OCI-LY3 (cell line): ENCODE results near the gene GDPD4.

ENCODE experiments used
- H2AFZ ChIP-seq: fragments of 200-600, 300-600 bp; shearing (Covaris generic); 2 replicates; pipeline ENCODE4 v1.6.0; 2014; ENCODE audit warnings: antibody characterized with exemption, low read depth, low read length
- H3K27ac ChIP-seq: fragments of 200-600, 300-600 bp; sonication (generic); 2 replicates; pipeline ENCODE4 v1.5.1; 2014; ENCODE audit warnings: mild to moderate bottlenecking, low read length, moderate library complexity, mixed read lengths
- H3K27me3 ChIP-seq: fragments of 200-600, 300-600 bp; sonication (generic); 2 replicates; pipeline ENCODE4 v1.6.1; 2014; ENCODE audit warnings: low read depth, low read length, mixed read lengths
- H3K36me3 ChIP-seq: fragments of 200-600, 300-600 bp; sonication (generic); replicated peaks from 2 replicates; pipeline ENCODE3; 2014; ENCODE audit warnings: low read depth, low read length, mixed read lengths
- H3K4me1 ChIP-seq: fragments of 300-600, 200-600 bp; sonication (generic); 2 replicates; pipeline ENCODE4 v1.6.1; 2014; ENCODE audit warnings: low read length, mixed read lengths
- H3K4me2 ChIP-seq: fragments of 200-600, 300-600 bp; sonication (generic); 2 replicates; pipeline ENCODE4 v1.6.1; 2014; ENCODE audit warnings: low read length, mixed read lengths
- H3K4me3 ChIP-seq: fragments of 300-600, 200-600 bp; sonication (generic); 2 replicates; pipeline ENCODE4 v1.5.1; 2014; ENCODE audit warnings: antibody characterized with exemption, mild to moderate bottlenecking, low read length, moderate library complexity
- H3K79me2 ChIP-seq: fragments of 300-600, 200-600 bp; shearing (Covaris generic); 2 replicates; pipeline ENCODE4 v1.6.1; 2014; ENCODE audit warnings: mild to moderate bottlenecking, low read length, mixed read lengths
- H3K9ac ChIP-seq: fragments of 300-600, 200-600 bp; shearing (Covaris generic); 2 replicates; pipeline ENCODE4 v1.6.0; 2014; ENCODE audit warnings: mild to moderate bottlenecking, low read length, moderate library complexity
- H3K9me3 ChIP-seq: fragments of 200-600, 300-600 bp; shearing (Covaris generic); 2 replicates; pipeline ENCODE4 v1.6.1; 2014; ENCODE audit warnings: low read length, mixed read lengths; ENCODE audit not compliant: insufficient read depth
- H4K20me1 ChIP-seq: fragments of 200-600, 300-600 bp; sonication (generic); 2 replicates; pipeline ENCODE4 v1.6.1; 2016; ENCODE audit warnings: low read length, mixed read lengths; ENCODE audit not compliant: insufficient read depth
- CTCF ChIP-seq: fragments of 200-600, 300-600 bp; sonication (generic); IDR thresholded peaks from 2 replicates; pipeline ENCODE4 v1.5.1; 2014; ENCODE audit warnings: antibody characterized with exemption, low read length, low read depth
- EZH2phosphoT487 ChIP-seq: fragments of 200-600 bp; shearing (Covaris generic); IDR thresholded peaks from 2 replicates; pipeline ENCODE4 v1.6.1; 2018; ENCODE audit warnings: antibody characterized with exemption, mixed run types, low read depth

Gene GDPD4

GRCh38 chr11:77309401-77310085, 8.1 kb upstream of the GDPD4 start:
- TF ChIP-seq EZH2phosphoT487 (no peak), CTCF (no peak)
- no peaks in the 10 kb centered on the region for H4K20me1 ChIP-seq
- no peaks in the 10 kb centered on the region for H3K4me1 ChIP-seq
- H3K9ac ChIP-seq = no peak overlapping the region
- no peak overlapping the region for H3K4me3 ChIP-seq
- no peak overlapping the region for H3K27ac ChIP-seq
- no peaks in the 10 kb centered on the region for H3K9me3 ChIP-seq
- H3K79me2 ChIP-seq = no peaks in the 10 kb centered on the region
- no peaks in the 10 kb centered on the region for H3K27me3 ChIP-seq
- H3K4me2 ChIP-seq = no peak overlapping the region
- no peak overlapping the region for H2AFZ ChIP-seq
- no peaks in the 10 kb centered on the region for H3K36me3 ChIP-seq

- Histone ChIP-seq H3K36me3 (no peaks in the 10 kb centered on the region), H2AFZ (no peak overlapping the region), H3K4me3 (no peak overlapping the region), H3K27ac (no peak overlapping the region), H3K9me3 (no peaks in the 10 kb centered on the region), H3K4me1 (no peaks in the 10 kb centered on the region), H3K4me2 (no peak overlapping the region), H3K79me2 (no peaks in the 10 kb centered on the region), H3K27me3 (no peaks in the 10 kb centered on the region), H4K20me1 (no peaks in the 10 kb centered on the region), H3K9ac (no peak overlapping the region)
- TF ChIP-seq EZH2phosphoT487 = no peak
- TF ChIP-seq CTCF = no peak
These were observed 7.4 kb upstream of the GDPD4 start for GRCh38 chr11:77308838-77309237.

GRCh38 chr11:77303328-77303727, 1.8 kb upstream of the GDPD4 start:
- H4K20me1 ChIP-seq = no peaks in the 10 kb centered on the region
- no peaks in the 10 kb centered on the region for H3K36me3 ChIP-seq
- H3K4me2 ChIP-seq = no peak overlapping the region
- H3K9ac ChIP-seq = no peak overlapping the region
- H3K9me3 ChIP-seq = no peaks in the 10 kb centered on the region
- H2AFZ ChIP-seq = no peak overlapping the region
- H3K4me3 ChIP-seq = no peak overlapping the region
- H3K27me3 ChIP-seq = no peaks in the 10 kb centered on the region
- H3K79me2 ChIP-seq = no peaks in the 10 kb centered on the region
- TF ChIP-seq CTCF (no peak), EZH2phosphoT487 (no peak)
- H3K4me1 ChIP-seq = peaks cover 15% of the 10 kb centered on the region
- H3K27ac ChIP-seq = no peak overlapping the region

GRCh38 chr11:77302752-77303151, 1.3 kb upstream of the GDPD4 start:
- H3K9ac ChIP-seq = no peak overlapping the region
- no peaks in the 10 kb centered on the region for H3K27me3 ChIP-seq
- no peak overlapping the region for H3K4me3 ChIP-seq
- no peak overlapping the region for H3K4me2 ChIP-seq
- H3K27ac ChIP-seq = no peak overlapping the region
- TF ChIP-seq CTCF = no peak
- no peak for TF ChIP-seq EZH2phosphoT487
- H3K9me3 ChIP-seq = no peaks in the 10 kb centered on the region
- peaks cover 15% of the 10 kb centered on the region for H3K4me1 ChIP-seq
- H2AFZ ChIP-seq = no peak overlapping the region
- no peaks in the 10 kb centered on the region for H4K20me1 ChIP-seq
- no peaks in the 10 kb centered on the region for H3K36me3 ChIP-seq
- H3K79me2 ChIP-seq = no peaks in the 10 kb centered on the region
